GM23338 (cell line): ENCODE data around the gene CCDC92B. TPM values are rescaled to one million over a fixed set of nuclear protein-coding genes. Genes with fewer than 3 reads are reported as not detected.

Experiments used
- ATAC-seq: fragments of 200-7000 bp; cut with Tn5 transposase; 3 replicates; pipeline ENCODE4 v1.9.1; 2020
- DNase-seq: peaks from one replicate; pipeline ENCODE4 v3.0.0-alpha.2; 2015; ENCODE audit warnings: low spot score
- H2AFZ ChIP-seq: fragments of 200-600 bp; sonication (generic); 2 replicates; pipeline ENCODE4 v1.8.0; 2016; ENCODE audit warnings: antibody characterized with exemption, mild to moderate bottlenecking, moderate library complexity
- H3F3A ChIP-seq: fragments of 200-600 bp; sonication (generic); replicated peaks from 2 replicates; pipeline ENCODE4 v1.8.0; 2017; ENCODE audit warnings: antibody characterized with exemption, mixed run types, low read depth
- H3K27ac ChIP-seq: fragments of 200-600 bp; sonication (generic); 2 replicates; pipeline ENCODE4 v1.6.1; 2016; ENCODE audit warnings: low read depth
- H3K27me3 ChIP-seq: fragments of 200-600 bp; sonication (generic); 2 replicates; pipeline ENCODE4 v1.8.0; 2016; ENCODE audit warnings: mild to moderate bottlenecking, mixed run types, moderate library complexity; ENCODE audit not compliant: insufficient read depth
- H3K36me3 ChIP-seq: fragments of 200-600 bp; sonication (generic); 2 replicates; pipeline ENCODE4 v1.8.0; 2016; ENCODE audit warnings: mild to moderate bottlenecking; ENCODE audit not compliant: insufficient read depth
- H3K4me1 ChIP-seq: fragments of 200-600 bp; sonication (generic); 2 replicates; pipeline ENCODE4 v1.8.0; 2016; ENCODE audit warnings: mild to moderate bottlenecking, moderate library complexity; ENCODE audit not compliant: insufficient read depth
- H3K4me2 ChIP-seq: fragments of 200-600 bp; sonication (generic); 2 replicates; pipeline ENCODE4 v1.7.1; 2017; ENCODE audit warnings: mixed run types
- H3K4me3 ChIP-seq: fragments of 200-600 bp; sonication (generic); 2 replicates; pipeline ENCODE4 v1.6.1; 2016; ENCODE audit warnings: mixed run types
- H3K79me2 ChIP-seq: fragments of 200-600 bp; sonication (generic); replicated peaks from 2 replicates; pipeline ENCODE4 v1.8.0; 2017; ENCODE audit warnings: mild to moderate bottlenecking; ENCODE audit not compliant: insufficient read depth
- H3K9me2 ChIP-seq: fragments of 200-600 bp; sonication (generic); 2 replicates; pipeline ENCODE4 v1.8.0; 2017; ENCODE audit not compliant: insufficient read depth
- H4K20me1 ChIP-seq: fragments of 200-600 bp; sonication (generic); replicated peaks from 2 replicates; pipeline ENCODE4 v1.8.0; 2017; ENCODE audit warnings: mild to moderate bottlenecking; ENCODE audit not compliant: insufficient read depth
- H3K27ac Mint-ChIP-seq: 2 replicates; pipeline ENCODE4 v1.8.0; 2020; ENCODE audit warnings: inconsistent platforms, mild to moderate bottlenecking, moderate library complexity, mixed read lengths
- H3K27me3 Mint-ChIP-seq: 3 replicates; pipeline ENCODE4 v1.8.0; 2022; ENCODE audit warnings: low read depth, mild to moderate bottlenecking, moderate library complexity, mixed read lengths, inconsistent platforms; ENCODE audit not compliant: insufficient read depth, poor library complexity
- H3K36me3 Mint-ChIP-seq: 3 replicates; pipeline ENCODE4 v1.8.0; 2021; ENCODE audit warnings: low read depth, mild to moderate bottlenecking, inconsistent platforms, moderate library complexity, mixed read lengths
- H3K4me1 Mint-ChIP-seq: 3 replicates; pipeline ENCODE4 v1.8.0; 2020; ENCODE audit warnings: mild to moderate bottlenecking, inconsistent platforms, mixed read lengths
- H3K4me3 Mint-ChIP-seq: 3 replicates; pipeline ENCODE4 v1.8.0; 2021; ENCODE audit warnings: moderate library complexity, mild to moderate bottlenecking, inconsistent platforms, mixed read lengths
- H3K9me3 Mint-ChIP-seq: 3 replicates; pipeline ENCODE4 v1.8.0; 2020; ENCODE audit warnings: moderate library complexity, mild to moderate bottlenecking, inconsistent platforms, mixed read lengths
- CREB1 ChIP-seq: fragments of 250-450 bp; sonication (Bioruptor Pico); IDR thresholded peaks from 2 replicates; pipeline ENCODE4 v1.5.0; 2020; ENCODE audit warnings: low read depth, mild to moderate bottlenecking, moderate library complexity
- CTCF ChIP-seq, 2 experiments: fragments of 200-600 bp in 1 of 2; sonication (generic) in 1 of 2; conservative IDR thresholded peaks; 2 replicates each; pipeline versions ENCODE4 v1.5.1 to v1.6.1; 2016 to 2017; ENCODE audit warnings: antibody characterized with exemption in 2 of 2, low read depth in 2 of 2, mild to moderate bottlenecking in 2 of 2, moderate library complexity in 1 of 2
- EZH2 ChIP-seq: fragments of 200-600 bp; sonication (generic); IDR thresholded peaks from one replicate; pipeline ENCODE4 v1.8.0; 2017; ENCODE audit warnings: antibody characterized with exemption, mild to moderate bottlenecking, low read depth; ENCODE audit not compliant: unreplicated experiment
- JUNB ChIP-seq: IDR thresholded peaks from one replicate; pipeline ENCODE4 v1.6.1; 2016; ENCODE audit warnings: antibody characterized with exemption; ENCODE audit not compliant: unreplicated experiment
- NANOG ChIP-seq: IDR thresholded peaks from 2 replicates; pipeline ENCODE4 v1.6.1; 2016; ENCODE audit warnings: antibody characterized with exemption, borderline replicate concordance
- POLR2AphosphoS5 ChIP-seq: IDR thresholded peaks from 2 replicates; pipeline ENCODE4 v1.6.1; 2016; ENCODE audit warnings: antibody characterized with exemption, low read depth
- REST ChIP-seq: IDR thresholded peaks from one replicate; pipeline ENCODE4 v1.6.1; 2018; ENCODE audit warnings: antibody characterized with exemption; ENCODE audit not compliant: unreplicated experiment
- STAT1 ChIP-seq: IDR thresholded peaks from one replicate; pipeline ENCODE4 v1.6.1; 2016; ENCODE audit warnings: antibody characterized with exemption; ENCODE audit not compliant: unreplicated experiment
- ZNF114 ChIP-seq: fragments of 250-450 bp; sonication (Bioruptor Pico); IDR thresholded peaks from 2 replicates; pipeline ENCODE4 v1.5.0; 2020; ENCODE audit warnings: mild to moderate bottlenecking, moderate library complexity
- polyA plus RNA-seq: library from polyadenylated mRNA; unstranded; fragments of >200 nt; fragmentation: Nextera tagmentation; extraction: Ambion mirVana; gene quantifications from 2 replicates; pipeline ENCODE4 v1.2.1, GENCODE V29; 2016
- total RNA-seq: library from RNA; depleted of rRNA; stranded (reverse); fragments of >200 nt; shearing (Covaris generic); gene quantifications from 2 replicates; pipeline ENCODE4 v1.2.3, GENCODE V29; 2014

The CCDC92B gene
- total and polyA plus RNA-seq, 2 experiments from 2014 or later = 5.7 to 9.1 TPM

- peak overlapping the region; percentile 96 for H2AFZ ChIP-seq
- 0 out of 2 replicates have a peak, but pooled peaks cover 4% of the 10 kb centered on the region for H3K4me1 ChIP-seq
- DNase-seq = peak; percentile 84
- H3K9me2 ChIP-seq = no peaks in the 10 kb centered on the region
- peaks cover 8% of the 10 kb centered on the region; the same call in 2 of the 3 replicates for H3K4me1 Mint-ChIP-seq
- no peak overlapping the region for H3K27ac ChIP-seq
- no peaks in the 10 kb centered on the region for H3K9me3 Mint-ChIP-seq
- TF ChIP-seq NANOG (no peak), POLR2AphosphoS5 (peak; percentile 64), CTCF (conservative IDR thresholded peaks at IDR 0.05; ENCODE audit: low read depth in 2 of 2) (0 out of 4 replicates have a peak, but pooled peaks of 1 of the 2 experiments have one; percentile 2), JUNB (no peak), REST (no peak)
- peaks cover 26% of the 10 kb centered on the region for H3K27me3 Mint-ChIP-seq
- H3K27ac Mint-ChIP-seq = no peak overlapping the region
- H3F3A ChIP-seq = peaks cover 11% of the 10 kb centered on the region; the same call in 1 of the 2 replicates
- H3K36me3 Mint-ChIP-seq = no peaks in the 10 kb centered on the region
- H3K4me3 ChIP-seq = peak overlapping the region; percentile 90
- no peaks in the 10 kb centered on the region for H3K36me3 ChIP-seq
- peak; percentile 76 for ATAC-seq
- peak overlapping the region; percentile 93 for H3K4me2 ChIP-seq
- H4K20me1 ChIP-seq = no peaks in the 10 kb centered on the region; the same call in 1 of the 2 replicates
- H3K4me3 Mint-ChIP-seq = peak overlapping the region; percentile 81
- no peaks in the 10 kb centered on the region for H3K79me2 ChIP-seq
- H3K27me3 ChIP-seq = no peaks in the 10 kb centered on the region; the same call in 1 of the 2 replicates
Measured at GRCh38 chr17:2776589-2777241, 27.3 kb upstream of the CCDC92B start.

GRCh38 chr17:2775206-2775605 lies 25.8 kb upstream of the CCDC92B start:
- H3K36me3 ChIP-seq = no peaks in the 10 kb centered on the region
- Mint-ChIP-seq H3K4me3 (peak overlapping the region; percentile 77), H3K4me1 (peaks cover 8% of the 10 kb centered on the region; the same call in 1 of the 3 replicates), H3K36me3 (no peaks in the 10 kb centered on the region), H3K27ac (no peak overlapping the region), H3K27me3 (peaks cover 24% of the 10 kb centered on the region), H3K9me3 (no peaks in the 10 kb centered on the region)
- no peaks in the 10 kb centered on the region for H3K79me2 ChIP-seq
- peaks cover 14% of the 10 kb centered on the region; the same call in 1 of the 2 replicates for H3F3A ChIP-seq
- H4K20me1 ChIP-seq = no peaks in the 10 kb centered on the region
- peaks cover 6% of the 10 kb centered on the region; the same call in 1 of the 2 replicates for H3K4me1 ChIP-seq
- DNase-seq = no peak
- H3K9me2 ChIP-seq = no peaks in the 10 kb centered on the region
- no peak overlapping the region; the same call in 1 of the 2 replicates for H3K4me2 ChIP-seq
- no peak overlapping the region for H3K27ac ChIP-seq
- ATAC-seq = no peak
- no peak overlapping the region for H3K4me3 ChIP-seq
- no peak overlapping the region for H2AFZ ChIP-seq
- no peaks in the 10 kb centered on the region; the same call in 1 of the 2 replicates for H3K27me3 ChIP-seq
- TF ChIP-seq JUNB = no peak
- TF ChIP-seq ZNF114 = no peak
- TF ChIP-seq STAT1 = no peak
- TF ChIP-seq NANOG = no peak
- no peak for TF ChIP-seq CREB1 (CRISPR knock-in tag)
- TF ChIP-seq EZH2 = no peak
- TF ChIP-seq CTCF (conservative IDR thresholded peaks at IDR 0.05; ENCODE audit: low read depth in 2 of 2) = no peak
